ENCODE results near the gene LRR1. TPM values are rescaled to one million over a fixed set of nuclear protein-coding genes. Genes with fewer than 3 reads are reported as not detected.

The LRR1 gene
- 10 to 100 TPM; 24.3 to 39.8 TPM for total RNA-seq

GRCh38 chr14:49598485-49599300 is at the start of gene LRR1:
Gene LRR1 (plus strand): TSS chr14:49598940. CDS start chr14:49599021, 81 bp downstream.
- no peaks in the 10 kb centered on the region for H3K9me3 ChIP-seq
- H3K4me1 ChIP-seq, result no peaks in the 10 kb centered on the region
- H3K4me3 ChIP-seq, result peak within 1 kb of the TSS; percentile 77
- no peaks in the 10 kb centered on the region for H3K27me3 ChIP-seq
- no peaks in the 10 kb centered on the region for H3K36me3 ChIP-seq
- peak; percentile 91 for DNase-seq
- TF ChIP-seq CTCF (IDR thresholded peaks at IDR 0.05), result no peak
- peak within 1 kb of the TSS; percentile 88 to 97 for H3K9ac ChIP-seq (ENCODE audit: low read depth in 2 of 2, low read length in 2 of 2)
- intact Hi-C loops (cut with DNase I), result no loop called here
- peak within 1 kb of the TSS; percentile 97 for H3K27ac ChIP-seq

GRCh38 chr14:49549446-49549845 is 49.3 kb upstream of the LRR1 start:
- Histone ChIP-seq H3K4me1 (no peaks in the 10 kb centered on the region), H3K27ac (no peak overlapping the region), H3K4me3 (no peak overlapping the region), H3K27me3 (no peaks in the 10 kb centered on the region), H3K9ac (ENCODE audit: low read depth in 2 of 2, low read length in 2 of 2) (no peak overlapping the region), H3K9me3 (no peaks in the 10 kb centered on the region), H3K36me3 (no peaks in the 10 kb centered on the region)
- TF ChIP-seq CTCF (IDR thresholded peaks at IDR 0.05), result no peak
- intact Hi-C loops (cut with DNase I), result no loop called here
- DNase-seq, result no peak

- no peaks in the 10 kb centered on the region for H3K36me3 ChIP-seq
- no peaks in the 10 kb centered on the region for H3K9me3 ChIP-seq
- H3K27me3 ChIP-seq, result no peaks in the 10 kb centered on the region
- no peaks in the 10 kb centered on the region for H3K4me1 ChIP-seq
- H3K9ac ChIP-seq (ENCODE audit: low read depth in 2 of 2, low read length in 2 of 2), result no peak overlapping the region
- H3K27ac ChIP-seq, result no peak overlapping the region
- no peak for TF ChIP-seq CTCF (IDR thresholded peaks at IDR 0.05)
- no peak for DNase-seq
- intact Hi-C loops (cut with DNase I), result no loop called here
- H3K4me3 ChIP-seq, result no peak overlapping the region
Measured at GRCh38 chr14:49549881-49550280, 48.9 kb upstream of the LRR1 start.

GRCh38 chr14:49550286-49551184 is 48.2 kb upstream of the LRR1 start:
- no peak for DNase-seq
- Histone ChIP-seq H3K4me3 (no peak overlapping the region), H3K9ac (ENCODE audit: low read depth in 2 of 2, low read length in 2 of 2) (no peak overlapping the region), H3K27me3 (no peaks in the 10 kb centered on the region), H3K4me1 (no peaks in the 10 kb centered on the region), H3K9me3 (no peaks in the 10 kb centered on the region), H3K27ac (no peak overlapping the region), H3K36me3 (no peaks in the 10 kb centered on the region)
- no peak for TF ChIP-seq CTCF (IDR thresholded peaks at IDR 0.05)
- intact Hi-C loops (cut with DNase I), result no loop called here

- intact Hi-C loops (cut with DNase I), result no loop called here
- TF ChIP-seq CTCF (IDR thresholded peaks at IDR 0.05), result no peak
- no peak overlapping the region for H3K27ac ChIP-seq
Measured at GRCh38 chr14:49551569-49551968, 47.2 kb upstream of the LRR1 start.

More at GRCh38 chr14:49551569-49551968, 47.2 kb upstream of the LRR1 start:
- no peak overlapping the region for H3K4me3 ChIP-seq
- no peaks in the 10 kb centered on the region for H3K36me3 ChIP-seq
- H3K4me1 ChIP-seq, result no peaks in the 10 kb centered on the region
- H3K9ac ChIP-seq (ENCODE audit: low read depth in 2 of 2, low read length in 2 of 2), result no peak overlapping the region
- H3K27me3 ChIP-seq, result no peaks in the 10 kb centered on the region
- no peaks in the 10 kb centered on the region for H3K9me3 ChIP-seq
- no peak for DNase-seq

All from colonic mucosa (tissue), 4 donors.